Hepatocyte (in vitro differentiated cells): ENCODE results near the gene SLC25A29. TPM values are rescaled to one million over a fixed set of nuclear protein-coding genes. Genes with fewer than 3 reads are reported as not detected.

Experiments
- DNase-seq: peaks from one replicate; pipeline ENCODE4 v3.0.0-alpha.2; 2016; ENCODE audit warnings: low spot score
- H2AFZ ChIP-seq: fragments of 200-600 bp; sonication (generic); 2 replicates; pipeline ENCODE4 v1.6.0; 2016; ENCODE audit warnings: antibody characterized with exemption, mild to moderate bottlenecking
- H3K27ac ChIP-seq: fragments of 200-600 bp; sonication (generic); 2 replicates; pipeline ENCODE4 v1.5.1; 2016; ENCODE audit warnings: mild to moderate bottlenecking
- H3K27me3 ChIP-seq: fragments of 200-600 bp; sonication (generic); 2 replicates; pipeline ENCODE4 v1.6.1; 2016
- H3K36me3 ChIP-seq: fragments of 200-600 bp; sonication (generic); replicated peaks from 2 replicates; pipeline ENCODE4 v1.5.1; 2016; ENCODE audit warnings: low read depth; ENCODE audit not compliant: insufficient read depth
- H3K4me1 ChIP-seq: fragments of 200-600 bp; sonication (generic); 2 replicates; pipeline ENCODE4 v1.5.1; 2016; ENCODE audit warnings: mild to moderate bottlenecking, moderate library complexity; ENCODE audit not compliant: insufficient read depth
- H3K4me2 ChIP-seq: fragments of 200-600 bp; sonication (generic); 2 replicates; pipeline ENCODE4 v1.6.0; 2016
- H3K4me3 ChIP-seq: fragments of 200-600 bp; sonication (generic); 2 replicates; pipeline ENCODE4 v1.5.1; 2016; ENCODE audit warnings: mild to moderate bottlenecking
- H3K79me2 ChIP-seq: fragments of 200-600 bp; sonication (generic); 2 replicates; pipeline ENCODE4 v1.6.0; 2017; ENCODE audit warnings: mild to moderate bottlenecking
- H3K9me2 ChIP-seq: fragments of 200-600 bp; sonication (generic); replicated peaks from 2 replicates; pipeline ENCODE4 v1.6.0; 2017; ENCODE audit warnings: mild to moderate bottlenecking; ENCODE audit not compliant: insufficient read depth
- H3K9me3 ChIP-seq: fragments of 200-600 bp; sonication (generic); 2 replicates; pipeline ENCODE4 v1.5.1; 2016; ENCODE audit warnings: low read depth, mild to moderate bottlenecking
- H4K20me1 ChIP-seq: fragments of 200-600 bp; sonication (generic); 2 replicates; pipeline ENCODE4 v1.6.0; 2016; ENCODE audit warnings: mild to moderate bottlenecking; ENCODE audit not compliant: insufficient read depth, poor library complexity, severe bottlenecking
- CTCF ChIP-seq: fragments of 200-600 bp; sonication (generic); IDR thresholded peaks from 2 replicates; pipeline ENCODE4 v1.5.1; 2016; ENCODE audit warnings: antibody characterized with exemption, mild to moderate bottlenecking; ENCODE audit not compliant: poor library complexity
- EZH2 ChIP-seq: fragments of 200-600 bp; sonication (generic); IDR thresholded peaks from 2 replicates; pipeline ENCODE4 v1.6.1; 2016; ENCODE audit warnings: antibody characterized with exemption, mild to moderate bottlenecking, borderline replicate concordance
- EZH2phosphoT487 ChIP-seq: fragments of 200-600 bp; sonication (generic); IDR thresholded peaks from one replicate; pipeline ENCODE4 v1.6.1; 2018; ENCODE audit warnings: antibody characterized with exemption, mild to moderate bottlenecking, low read depth, moderate library complexity; ENCODE audit not compliant: unreplicated experiment, severe bottlenecking
- WGBS: methylation state at CpG from one replicate; pipeline ENCODE4 v1.1.6; 2016; ENCODE audit warnings: low lambda C conversion rate; ENCODE audit errors: missing lambda C conversion rate; 5-methylcytosine and 5-hydroxymethylcytosine counted together
- polyA plus RNA-seq: library from polyadenylated mRNA; unstranded; fragments of >200 nt; fragmentation: Nextera tagmentation; extraction: Ambion mirVana; gene quantifications from 2 replicates; pipeline ENCODE4 v1.2.1, GENCODE V29; 2016
- total RNA-seq: library from RNA; depleted of rRNA; stranded (reverse); fragments of >200 nt; gene quantifications from 2 replicates; pipeline ENCODE4 v1.2.3, GENCODE V29; 2014

SLC25A29 gene
- total and polyA plus RNA-seq, 2 experiments from 2014 or later = 73.1 to 90.1 TPM

- Histone ChIP-seq H3K79me2 (no peaks in the 10 kb centered on the region), H3K4me2 (no peak overlapping the region), H3K27ac (no peak overlapping the region), H3K27me3 (no peaks in the 10 kb centered on the region), H2AFZ (no peak overlapping the region), H3K36me3 (no peaks in the 10 kb centered on the region), H3K9me3 (no peaks in the 10 kb centered on the region), H4K20me1 (no peaks in the 10 kb centered on the region), H3K4me1 (no peaks in the 10 kb centered on the region), H3K4me3 (no peak overlapping the region), H3K9me2 (no peaks in the 10 kb centered on the region)
- TF ChIP-seq EZH2phosphoT487 (no peak), CTCF (no peak), EZH2 (no peak)
- 90% methylated on average over 12 of the region's 12 CpGs for WGBS
- DNase-seq = no peak
These were observed 14.1 kb upstream of the SLC25A29 start for GRCh38 chr14:100320157-100320856.

- Histone ChIP-seq H2AFZ (peak overlapping the region; percentile 45), H3K36me3 (no peaks in the 10 kb centered on the region), H4K20me1 (no peaks in the 10 kb centered on the region), H3K4me1 (no peaks in the 10 kb centered on the region), H3K4me2 (peak overlapping the region; percentile 60), H3K27me3 (no peaks in the 10 kb centered on the region), H3K27ac (no peak overlapping the region), H3K9me3 (no peaks in the 10 kb centered on the region), H3K9me2 (no peaks in the 10 kb centered on the region), H3K4me3 (no peak overlapping the region), H3K79me2 (no peaks in the 10 kb centered on the region)
- WGBS = 45% methylated on average over 40 of the region's 40 CpGs
- peak; percentile 75 for DNase-seq
- TF ChIP-seq CTCF (peak; percentile 66), EZH2 (no peak)
These were observed 11.9 kb upstream of the SLC25A29 start for GRCh38 chr14:100317912-100318808.

GRCh38 chr14:100317389-100317788 is 11.1 kb upstream of the SLC25A29 start:
- H3K9me3 ChIP-seq = no peaks in the 10 kb centered on the region
- H3K36me3 ChIP-seq = no peaks in the 10 kb centered on the region
- 96% methylated on average over 6 of the region's 6 CpGs for WGBS
- no peak overlapping the region for H3K4me2 ChIP-seq
- H4K20me1 ChIP-seq = no peaks in the 10 kb centered on the region
- no peaks in the 10 kb centered on the region for H3K9me2 ChIP-seq
- no peaks in the 10 kb centered on the region for H3K27me3 ChIP-seq
- H3K79me2 ChIP-seq = no peaks in the 10 kb centered on the region
- no peak overlapping the region for H2AFZ ChIP-seq
- H3K4me3 ChIP-seq = no peak overlapping the region
- TF ChIP-seq EZH2 (no peak), EZH2phosphoT487 (no peak), CTCF (no peak)
- no peak overlapping the region for H3K27ac ChIP-seq
- peaks cover 3% of the 10 kb centered on the region for H3K4me1 ChIP-seq
- DNase-seq = no peak
